Endothelial cell of umbilical vein (primary cell): ENCODE measurements around the gene MED15. TPM values are rescaled to one million over a fixed set of nuclear protein-coding genes. Genes with fewer than 3 reads are reported as not detected.

Source experiments
- BruUV-seq: library from RNA; stranded (reverse); fragments of 400-500 nt; replicated peaks from 2 replicates; lab custom pipeline; 2021; lab: Mats Ljungman, UMichigan
- CTCF ChIA-PET: fragments of 300-600, 350-600 bp; sonication (Branson Sonifier 250); formaldehyde crosslinking; loops from one replicate; lab custom pipeline; 2021; ENCODE audit warnings: antibody characterized with exemption, inconsistent platforms; lab: Charles Lee
- POLR2A ChIA-PET: fragments of 300-600, 350-600 bp; sonication (Branson Sonifier 250); formaldehyde crosslinking; loops from one replicate; lab custom pipeline; 2021; ENCODE audit warnings: antibody characterized with exemption, inconsistent platforms; lab: Charles Lee
- DNase-seq: peaks from one replicate; pipeline ENCODE4 v3.0.0-alpha.2; 2011; ENCODE audit warnings: low read depth, low spot score
- FAIRE-seq: peaks from 2 replicates; lab custom pipeline; 2011; peaks lifted over from hg19 to GRCh38; lab: Jason Lieb, UNC
- H2AFZ ChIP-seq: 2 replicates; pipeline ENCODE4 v1.6.0; 2012; ENCODE audit warnings: low read depth, low read length, control low read depth, inconsistent platforms
- H3K27ac ChIP-seq: 2 replicates; pipeline ENCODE4 v1.5.1; 2011; ENCODE audit warnings: low read depth, mild to moderate bottlenecking, control low read depth, low read length, moderate library complexity; ENCODE audit not compliant: insufficient read depth
- H3K27me3 ChIP-seq, 2 experiments: 2 replicates each; pipeline versions ENCODE4 v1.6.0 to v1.6.1; 2011; ENCODE audit warnings: low read length in 2 of 2, mixed read lengths in 1 of 2; ENCODE audit not compliant: control insufficient read depth in 2 of 2, insufficient read depth in 2 of 2
- H3K36me3 ChIP-seq, 2 experiments: 2 replicates in 1 of 2; 3 replicates in 1 of 2; pipeline ENCODE4 v1.5.1; 2011; ENCODE audit warnings: low read length in 2 of 2, mild to moderate bottlenecking in 1 of 2, moderate library complexity in 1 of 2; ENCODE audit not compliant: control insufficient read depth in 2 of 2, insufficient read depth in 2 of 2; ENCODE audit errors: extremely low read depth in 1 of 2
- H3K4me1 ChIP-seq: 3 replicates; pipeline ENCODE4 v1.5.1; 2011; ENCODE audit warnings: mild to moderate bottlenecking, low read length; ENCODE audit not compliant: control insufficient read depth, insufficient read depth; ENCODE audit errors: extremely low read depth
- H3K4me2 ChIP-seq: 2 replicates; pipeline ENCODE4 v1.6.1; 2011; ENCODE audit warnings: low read length, control low read depth, mixed read lengths; ENCODE audit not compliant: insufficient read depth
- H3K4me3 ChIP-seq, 3 experiments: fragments of 200-600 bp in 1 of 3; sonication (generic), shearing (Covaris generic) in 1 of 3; replicated peaks in 1 of 3; 2 replicates each; pipeline ENCODE4 v1.5.1; 2011 to 2016; ENCODE audit warnings: control low read depth in 3 of 3, low read length in 3 of 3, mild to moderate bottlenecking in 2 of 3, inconsistent platforms in 1 of 3, low read depth in 1 of 3, moderate library complexity in 1 of 3; ENCODE audit not compliant: insufficient read depth in 1 of 3
- H3K79me2 ChIP-seq: 2 replicates; pipeline ENCODE4 v1.6.0; 2012; ENCODE audit warnings: low read length, inconsistent platforms; ENCODE audit not compliant: control insufficient read depth, insufficient read depth
- H3K9ac ChIP-seq: replicated peaks from 2 replicates; pipeline ENCODE3; 2011; ENCODE audit warnings: low read length, control low read depth; ENCODE audit not compliant: insufficient read depth; ENCODE audit errors: extremely low read depth
- H3K9me1 ChIP-seq: replicated peaks from 3 replicates; pipeline ENCODE4 v1.6.0; 2011; ENCODE audit warnings: mild to moderate bottlenecking, low read length; ENCODE audit not compliant: control insufficient read depth, insufficient read depth; ENCODE audit errors: extremely low read depth
- H3K9me3 ChIP-seq: replicated peaks from 2 replicates; pipeline ENCODE4 v1.5.1; 2012; ENCODE audit warnings: low read length, inconsistent platforms; ENCODE audit not compliant: control insufficient read depth, insufficient read depth
- H4K20me1 ChIP-seq: replicated peaks from 2 replicates; pipeline ENCODE3; 2011; ENCODE audit warnings: mild to moderate bottlenecking, low read length; ENCODE audit not compliant: control insufficient read depth, insufficient read depth; ENCODE audit errors: extremely low read depth
- EZH2 ChIP-seq: IDR thresholded peaks from 2 replicates; pipeline ENCODE4 v1.6.1; 2012; ENCODE audit warnings: borderline replicate concordance, low read depth, mild to moderate bottlenecking, moderate library complexity, low read length, inconsistent platforms; ENCODE audit not compliant: severe bottlenecking
- FOS ChIP-seq: IDR thresholded peaks from 2 replicates; pipeline ENCODE4 v1.6.1; 2011; ENCODE audit warnings: mild to moderate bottlenecking, low read length, moderate library complexity, borderline replicate concordance; ENCODE audit not compliant: insufficient read depth
- GATA2 ChIP-seq: IDR thresholded peaks from 2 replicates; pipeline ENCODE4 v1.7.0; 2011; ENCODE audit warnings: low read depth, mild to moderate bottlenecking, moderate library complexity, mixed read lengths, low read length; ENCODE audit not compliant: insufficient read length, insufficient read depth
- dilution Hi-C: fragments of 300-500 bp; cut with MboI; formaldehyde crosslinking; loops from one replicate; pipeline ENCODE4 v1.15.0; 2019; ENCODE audit warnings: low sequenced_read_pairs; ENCODE audit not compliant: extremely low pct_ligation_motif_present
- intact Hi-C: fragments of 100-400 bp; cut with micrococcal nuclease; formaldehyde crosslinking; loops from one replicate; pipeline ENCODE4 v1.10.0; 2022
- polyA plus RNA-seq, 4 experiments: library from polyadenylated mRNA; depleted of rRNA in 3 of 4; stranded (reverse) in 3 of 4; unstranded in 1 of 4; fragments of >200 nt; gene quantifications; 2 replicates each; pipeline versions ENCODE4 v1.2.1 to v1.2.3, GENCODE V29; 2011 to 2012; ENCODE audit warnings: missing spikeins in 1 of 4
- total RNA-seq: library from RNA; stranded (reverse); gene quantifications from 2 replicates; pipeline ENCODE4 v1.2.3, GENCODE V29; 2021
- TF ChIP-seq, protein P1 (sequence below): IDR thresholded peaks from 2 replicates; pipeline ENCODE4 v1.6.1; 2011; ENCODE audit not compliant: insufficient read depth, insufficient read length
- TF ChIP-seq, protein P2 (sequence below), 2 donors: IDR thresholded peaks; 1 replicate in 1 of 2; 2 replicates in 1 of 2; pipeline ENCODE4 v1.5.1; 2011; ENCODE audit warnings: low read length in 2 of 2, mild to moderate bottlenecking in 2 of 2, moderate library complexity in 2 of 2, control low read depth in 1 of 2, inconsistent platforms in 1 of 2, low read depth in 1 of 2; ENCODE audit not compliant: insufficient read depth in 1 of 2; ENCODE audit errors: extremely low read depth in 1 of 2

MED15 gene
- total and polyA plus RNA-seq, 2 donors (not counting 3 experiments of a cell fraction or from before 2014, with no cell fraction given), result 68.1 to 138 TPM

DNA sequence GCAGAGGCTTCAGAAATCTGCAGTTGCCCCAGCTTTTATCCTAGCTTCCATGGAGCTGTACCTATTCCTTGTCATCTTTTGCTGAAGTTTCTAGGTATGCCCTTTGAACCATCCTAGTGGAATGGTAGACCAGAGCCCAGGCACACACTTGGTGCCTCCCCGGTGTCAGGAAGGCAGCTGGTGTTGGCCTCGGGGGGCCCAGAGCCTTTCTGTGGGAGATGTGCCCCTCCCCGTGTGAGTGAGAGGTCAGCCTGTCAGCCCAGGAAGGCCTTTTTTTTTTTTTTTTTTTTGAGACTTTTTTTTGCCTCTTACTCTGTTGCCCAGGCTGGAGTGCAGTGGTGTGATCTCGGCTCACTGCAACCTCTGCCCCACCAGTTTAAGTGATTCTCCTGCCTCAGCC is 58.4 kb downstream of the MED15 start:
- no peak for TF ChIP-seq EZH2
- TF ChIP-seq, protein P1, sequence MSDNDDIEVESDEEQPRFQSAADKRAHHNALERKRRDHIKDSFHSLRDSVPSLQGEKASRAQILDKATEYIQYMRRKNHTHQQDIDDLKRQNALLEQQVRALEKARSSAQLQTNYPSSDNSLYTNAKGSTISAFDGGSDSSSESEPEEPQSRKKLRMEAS, result no peak
- TF ChIP-seq, protein P2, sequence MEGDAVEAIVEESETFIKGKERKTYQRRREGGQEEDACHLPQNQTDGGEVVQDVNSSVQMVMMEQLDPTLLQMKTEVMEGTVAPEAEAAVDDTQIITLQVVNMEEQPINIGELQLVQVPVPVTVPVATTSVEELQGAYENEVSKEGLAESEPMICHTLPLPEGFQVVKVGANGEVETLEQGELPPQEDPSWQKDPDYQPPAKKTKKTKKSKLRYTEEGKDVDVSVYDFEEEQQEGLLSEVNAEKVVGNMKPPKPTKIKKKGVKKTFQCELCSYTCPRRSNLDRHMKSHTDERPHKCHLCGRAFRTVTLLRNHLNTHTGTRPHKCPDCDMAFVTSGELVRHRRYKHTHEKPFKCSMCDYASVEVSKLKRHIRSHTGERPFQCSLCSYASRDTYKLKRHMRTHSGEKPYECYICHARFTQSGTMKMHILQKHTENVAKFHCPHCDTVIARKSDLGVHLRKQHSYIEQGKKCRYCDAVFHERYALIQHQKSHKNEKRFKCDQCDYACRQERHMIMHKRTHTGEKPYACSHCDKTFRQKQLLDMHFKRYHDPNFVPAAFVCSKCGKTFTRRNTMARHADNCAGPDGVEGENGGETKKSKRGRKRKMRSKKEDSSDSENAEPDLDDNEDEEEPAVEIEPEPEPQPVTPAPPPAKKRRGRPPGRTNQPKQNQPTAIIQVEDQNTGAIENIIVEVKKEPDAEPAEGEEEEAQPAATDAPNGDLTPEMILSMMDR (IDR thresholded peaks at IDR 0.05; ENCODE audit: extremely low read depth in 1 of 2, insufficient read depth in 1 of 2, low read depth in 1 of 2, low read length in 2 of 2), result no peak
- no peak for TF ChIP-seq FOS
- no peak for TF ChIP-seq GATA2
- Histone ChIP-seq H3K4me1 (no peaks in the 10 kb centered on the region), H4K20me1 (no peaks in the 10 kb centered on the region)

More for the DNA sequence above, 58.4 kb downstream of the MED15 start:
- Histone ChIP-seq H3K4me3 (no peak overlapping the region), H3K9me3 (no peaks in the 10 kb centered on the region), H3K9me1 (no peaks in the 10 kb centered on the region), H3K36me3 (peaks cover 18 to 53% of the 10 kb centered on the region in 2 experiments), H3K9ac (no peak overlapping the region), H3K79me2 (peaks cover 6% of the 10 kb centered on the region), H3K27ac (no peak overlapping the region), H3K27me3 (no peaks in the 10 kb centered on the region), H2AFZ (no peak overlapping the region), H3K4me2 (no peak overlapping the region)
- no peak for FAIRE-seq
- intact Hi-C loops (no loop called here), dilution Hi-C loops (no loop called here)
- ChIA-PET CTCF (interaction anchor here (0.7 to 3.6 kb wide), 7 partner anchors 10 to 148 kb away, joined by 3 to 36 read pairs (median 3); no protein-coding TSS in a partner anchor), POLR2A (no interaction called here)
- no TSS peak for BruUV-seq
- no peak for DNase-seq
